ENCODE results near the gene SCAMP5.

SCAMP5 gene

GRCh38 chr15:75050283-75050682, 54.9 kb downstream of the SCAMP5 start:
- H3K4me3 ChIP-seq (replicated peaks; ENCODE audit: low read depth, low read length): no peak overlapping the region
- TF ChIP-seq CTCF (IDR thresholded peaks at IDR 0.05; ENCODE audit: low read length, missing control alignments): no peak
- no peak for DNase-seq (ENCODE audit: low read depth)

- no peak for DNase-seq (ENCODE audit: low read depth)
- H3K4me3 ChIP-seq (replicated peaks; ENCODE audit: low read depth, low read length): no peak overlapping the region
- no peak for TF ChIP-seq CTCF (IDR thresholded peaks at IDR 0.05; ENCODE audit: low read length, missing control alignments)
Observed at GRCh38 chr15:75051191-75051608, 55.8 kb downstream of the SCAMP5 start.

GRCh38 chr15:75051711-75052110, 56.3 kb downstream of the SCAMP5 start:
- no peak for DNase-seq (ENCODE audit: low read depth)
- H3K4me3 ChIP-seq (replicated peaks; ENCODE audit: low read depth, low read length): no peak overlapping the region
- no peak for TF ChIP-seq CTCF (IDR thresholded peaks at IDR 0.05; ENCODE audit: low read length, missing control alignments)

GRCh38 chr15:75052972-75053747, 57.8 kb downstream of the SCAMP5 start:
- TF ChIP-seq CTCF (IDR thresholded peaks at IDR 0.05; ENCODE audit: low read length, missing control alignments): no peak
- no peak overlapping the region for H3K4me3 ChIP-seq (replicated peaks; ENCODE audit: low read depth, low read length)
- DNase-seq (ENCODE audit: low read depth): no peak

- no peak for TF ChIP-seq CTCF (IDR thresholded peaks at IDR 0.05; ENCODE audit: low read length, missing control alignments)
- no peak for DNase-seq (ENCODE audit: low read depth)
- no peak overlapping the region for H3K4me3 ChIP-seq (replicated peaks; ENCODE audit: low read depth, low read length)
Observed at GRCh38 chr15:75053748-75054125, 58.4 kb downstream of the SCAMP5 start.

GRCh38 chr15:75054172-75054897, 59.0 kb downstream of the SCAMP5 start:
- no peak overlapping the region for H3K4me3 ChIP-seq (replicated peaks; ENCODE audit: low read depth, low read length)
- TF ChIP-seq CTCF (IDR thresholded peaks at IDR 0.05; ENCODE audit: low read length, missing control alignments): no peak
- DNase-seq (ENCODE audit: low read depth): peak; percentile 73

Data from fibroblast of pulmonary artery (primary cell).